ENCODE data around the gene EGLN3.

GRCh38 chr14:33957993-33958392 lies 7.1 kb upstream of the EGLN3 start:
- no peak for TF ChIP-seq CTCF (IDR thresholded peaks at IDR 0.05; ENCODE audit: low read length)
- TF ChIP-seq EZH2 (IDR thresholded peaks at IDR 0.05; ENCODE audit: borderline replicate concordance, low read length), result no peak

All from OCI-LY1 (cell line).